HepG2 (cell line): ENCODE results near the gene USB1. TPM values are rescaled to one million over a fixed set of nuclear protein-coding genes. Genes with fewer than 3 reads are reported as not detected.

Experiments
- CBX1 ChIP-seq: IDR thresholded peaks from one replicate; pipeline ENCODE4 v1.6.1; 2016; ENCODE audit warnings: antibody characterized with exemption, low read depth
- CHD4 ChIP-seq: fragments of 200-600 bp; sonication (generic); IDR thresholded peaks from 2 replicates; pipeline ENCODE4 v1.7.0; 2017; ENCODE audit warnings: mild to moderate bottlenecking, low read length, borderline replicate concordance
- DR1 ChIP-seq: sonication (generic); formaldehyde crosslinking; IDR thresholded peaks from 2 replicates; pipeline ENCODE4 v1.8.0; 2021; ENCODE audit warnings: mild to moderate bottlenecking, missing genetic modification reagents, inconsistent platforms
- ELF3 ChIP-seq: IDR thresholded peaks from 2 replicates; pipeline ENCODE4 v1.6.1; 2016; ENCODE audit warnings: missing genetic modification reagents, missing compliant biosample characterization
- GPBP1L1 ChIP-seq: sonication (generic); formaldehyde crosslinking; IDR thresholded peaks from 2 replicates; pipeline ENCODE4 v1.5.0; 2020; ENCODE audit warnings: mild to moderate bottlenecking, missing genetic modification reagents
- HDAC1 ChIP-seq: sonication (generic); formaldehyde crosslinking; IDR thresholded peaks from 2 replicates; pipeline ENCODE4 v1.5.1; 2020; ENCODE audit warnings: mild to moderate bottlenecking, missing genetic modification reagents
- KAT2B ChIP-seq: fragments of 150-350 bp; IDR thresholded peaks from 2 replicates; pipeline ENCODE4 v1.6.1; 2014; ENCODE audit warnings: low read depth, low read length, borderline replicate concordance
- MTF1 ChIP-seq: sonication (generic); formaldehyde crosslinking; IDR thresholded peaks from 2 replicates; pipeline ENCODE4 v1.5.0; 2020; ENCODE audit warnings: missing genetic modification reagents
- NFE2 ChIP-seq: sonication (generic); formaldehyde crosslinking; IDR thresholded peaks from 2 replicates; pipeline ENCODE4 v1.4.0; 2020; ENCODE audit warnings: missing genetic modification reagents
- PCBP2 ChIP-seq: fragments of 200-400 bp; formaldehyde crosslinking; optimal IDR thresholded peaks from 2 replicates; pipeline ENCODE3; 2018; ENCODE audit warnings: low read length, low read depth; ENCODE audit not compliant: poor library complexity, severe bottlenecking
- PHB2 ChIP-seq: fragments of 450-650 bp; IDR thresholded peaks from 2 replicates; pipeline ENCODE4 v1.6.1; 2018; ENCODE audit not compliant: partially characterized antibody
- POLR2AphosphoS2 ChIP-seq: IDR thresholded peaks from 2 replicates; pipeline ENCODE4 v1.6.1; 2011; ENCODE audit warnings: low read depth, low read length, improper control_type of control experiment
- SALL1 ChIP-seq: sonication (generic); formaldehyde crosslinking; IDR thresholded peaks from 2 replicates; pipeline ENCODE4 v1.8.0; 2022; ENCODE audit warnings: mild to moderate bottlenecking, missing genetic modification reagents
- SMC3 ChIP-seq: IDR thresholded peaks from 2 replicates; pipeline ENCODE4 v1.6.1; 2011; ENCODE audit warnings: low read length, improper control_type of control experiment
- SP5 ChIP-seq: IDR thresholded peaks from 2 replicates; pipeline ENCODE4 v1.6.1; 2016; ENCODE audit warnings: low read depth, borderline replicate concordance
- TMF1 ChIP-seq: sonication (generic); formaldehyde crosslinking; IDR thresholded peaks from 2 replicates; pipeline ENCODE4 v1.8.1; 2022; ENCODE audit warnings: low read depth, missing genetic modification reagents
- ZBTB3 ChIP-seq: sonication (generic); formaldehyde crosslinking; IDR thresholded peaks from 2 replicates; pipeline ENCODE4 v1.4.0; 2020; ENCODE audit warnings: low read depth, mild to moderate bottlenecking, moderate library complexity, missing genetic modification reagents, borderline replicate concordance
- ZNF101 ChIP-seq: sonication (generic); formaldehyde crosslinking; IDR thresholded peaks from 2 replicates; pipeline ENCODE4 v1.4.0; 2020; ENCODE audit warnings: mild to moderate bottlenecking, low read depth, missing genetic modification reagents, borderline replicate concordance
- ZNF143 ChIP-seq: sonication (generic); formaldehyde crosslinking; IDR thresholded peaks from 2 replicates; pipeline ENCODE4 v1.4.0; 2020; ENCODE audit warnings: missing genetic modification reagents
- ZNF224 ChIP-seq: sonication (generic); formaldehyde crosslinking; IDR thresholded peaks from 2 replicates; pipeline ENCODE4 v1.5.0; 2020; ENCODE audit warnings: mild to moderate bottlenecking, missing genetic modification reagents
- ZNF232 ChIP-seq: sonication (generic); formaldehyde crosslinking; IDR thresholded peaks from 2 replicates; pipeline ENCODE4 v1.4.0; 2020; ENCODE audit warnings: missing genetic modification reagents, borderline replicate concordance
- ZNF296 ChIP-seq: sonication (generic); formaldehyde crosslinking; conservative IDR thresholded peaks from 2 replicates; pipeline ENCODE4 v1.5.0; 2020; ENCODE audit warnings: mild to moderate bottlenecking, missing genetic modification reagents
- ZNF333 ChIP-seq: sonication (generic); formaldehyde crosslinking; IDR thresholded peaks from 2 replicates; pipeline ENCODE4 v1.4.0; 2020; ENCODE audit warnings: mild to moderate bottlenecking, missing genetic modification reagents, borderline replicate concordance
- ZNF335 ChIP-seq: sonication (generic); formaldehyde crosslinking; IDR thresholded peaks from 2 replicates; pipeline ENCODE4 v1.4.0; 2020; ENCODE audit warnings: missing genetic modification reagents
- ZNF776 ChIP-seq: sonication (generic); formaldehyde crosslinking; IDR thresholded peaks from 2 replicates; pipeline ENCODE4 v1.4.0; 2020; ENCODE audit warnings: mild to moderate bottlenecking, missing genetic modification reagents
- ZNF790 ChIP-seq: sonication (generic); formaldehyde crosslinking; IDR thresholded peaks from 2 replicates; pipeline ENCODE4 v1.8.0; 2022; ENCODE audit warnings: missing genetic modification reagents, mild to moderate bottlenecking, borderline replicate concordance
- ZNF792 ChIP-seq: IDR thresholded peaks from 2 replicates; pipeline ENCODE4 v1.6.1; 2016
- ZSCAN9 ChIP-seq: IDR thresholded peaks from 2 replicates; pipeline ENCODE4 v1.6.1; 2016; ENCODE audit warnings: borderline replicate concordance
- polyA plus RNA-seq, 8 experiments: library from polyadenylated mRNA; depleted of rRNA in 3 of 8; stranded (reverse) in 7 of 8; unstranded in 1 of 8; fragments of >200 nt; fragmentation: Illumina TruSeq in 4 of 8; extraction: Trizol in 4 of 8; gene quantifications; 2 replicates each; pipeline versions ENCODE4 v1.2.1 to v1.2.3, GENCODE V29; 2011 to 2016; ENCODE audit warnings: low read depth in 4 of 8, missing spikeins in 1 of 8, mixed read lengths in 1 of 8; ENCODE audit not compliant: insufficient read depth in 1 of 8
- total RNA-seq, 5 experiments: library from RNA; depleted of rRNA; stranded (reverse); fragments of >200 nt; fragmentation: Illumina TruSeq; extraction: Trizol; gene quantifications; 2 replicates each; pipeline ENCODE4 v1.2.3, GENCODE V29; 2016; ENCODE audit warnings: low read depth in 1 of 5
- TF ChIP-seq, protein P1 (sequence below): sonication (generic); formaldehyde crosslinking; IDR thresholded peaks from 2 replicates; pipeline ENCODE4 v1.5.1; 2020; ENCODE audit warnings: mild to moderate bottlenecking, missing genetic modification reagents

USB1 gene
- total and polyA plus RNA-seq, 2 of the 13 experiments (the other 11 are each of a cell fraction or from before 2014, with no cell fraction given): 16.7 to 65.4 TPM

- TF ChIP-seq, protein P1, sequence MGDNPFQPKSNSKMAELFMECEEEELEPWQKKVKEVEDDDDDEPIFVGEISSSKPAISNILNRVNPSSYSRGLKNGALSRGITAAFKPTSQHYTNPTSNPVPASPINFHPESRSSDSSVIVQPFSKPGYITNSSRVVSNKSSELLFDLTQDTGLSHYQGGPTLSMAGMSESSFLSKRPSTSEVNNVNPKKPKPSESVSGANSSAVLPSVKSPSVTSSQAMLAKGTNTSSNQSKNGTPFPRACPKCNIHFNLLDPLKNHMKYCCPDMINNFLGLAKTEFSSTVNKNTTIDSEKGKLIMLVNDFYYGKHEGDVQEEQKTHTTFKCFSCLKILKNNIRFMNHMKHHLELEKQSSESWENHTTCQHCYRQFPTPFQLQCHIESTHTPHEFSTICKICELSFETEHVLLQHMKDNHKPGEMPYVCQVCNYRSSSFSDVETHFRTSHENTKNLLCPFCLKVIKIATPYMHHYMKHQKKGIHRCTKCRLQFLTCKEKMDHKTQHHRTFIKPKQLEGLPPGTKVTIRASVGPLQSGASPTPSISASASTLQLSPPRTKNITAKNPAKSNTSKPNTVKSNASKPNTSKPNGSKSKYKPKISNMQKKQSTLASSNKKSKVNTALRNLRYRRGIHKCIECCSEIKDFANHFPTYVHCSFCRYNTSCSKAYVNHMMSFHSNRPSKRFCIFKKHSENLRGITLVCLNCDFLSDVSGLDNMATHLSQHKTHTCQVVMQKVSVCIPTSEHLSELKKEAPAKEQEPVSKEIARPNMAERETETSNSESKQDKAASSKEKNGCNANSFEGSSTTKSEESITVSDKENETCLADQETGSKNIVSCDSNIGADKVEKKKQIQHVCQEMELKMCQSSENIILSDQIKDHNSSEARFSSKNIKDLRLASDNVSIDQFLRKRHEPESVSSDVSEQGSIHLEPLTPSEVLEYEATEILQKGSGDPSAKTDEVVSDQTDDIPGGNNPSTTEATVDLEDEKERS (CRISPR knock-in tag): no peak
- TF ChIP-seq ZNF143 (CRISPR knock-in tag) (no peak), TMF1 (CRISPR knock-in tag) (0 out of 2 replicates have a peak, but pooled peaks have one; percentile 36), ZSCAN9 (CRISPR knock-in tag) (no peak), DR1 (CRISPR knock-in tag) (no peak), ZNF296 (CRISPR knock-in tag) (no peak), ZNF224 (CRISPR knock-in tag) (no peak), MTF1 (no peak), CHD4 (no peak), ZNF335 (CRISPR knock-in tag) (no peak), ZNF792 (CRISPR knock-in tag) (no peak), GPBP1L1 (CRISPR knock-in tag) (no peak), ZBTB3 (no peak), SP5 (CRISPR knock-in tag) (no peak), SMC3 (peak; percentile 90), ZNF232 (CRISPR knock-in tag) (no peak), NFE2 (CRISPR knock-in tag) (no peak), ZNF101 (CRISPR knock-in tag) (no peak), PHB2 (no peak), ZNF333 (CRISPR knock-in tag) (no peak), HDAC1 (CRISPR knock-in tag) (no peak), POLR2AphosphoS2 (no peak), CBX1 (no peak), PCBP2 (peak; percentile 82), ZNF790 (CRISPR knock-in tag) (no peak), ZNF776 (no peak), ELF3 (CRISPR knock-in tag) (0 out of 2 replicates have a peak, but pooled peaks have one; percentile 31), SALL1 (0 out of 2 replicates have a peak, but pooled peaks have one; percentile 18), KAT2B (no peak)
Measured at GRCh38 chr16:58020628-58021521, 19.7 kb downstream of the USB1 start (continued).
